NCI-H345 treated with DMSO at 0.1 percent for 48 hours (cell line): ENCODE results near the gene CST2.
"Not testable (repeated sequence)": the region's sequence is repeated elsewhere in the genome, so short reads cannot be mapped to it uniquely, and the experiment has no call there.

Source experiments
- DNase-seq: peaks from one replicate; lab custom pipeline; 2025; ENCODE audit not compliant: unreplicated experiment; lab: John Stamatoyannopoulos, UW

The CST2 gene

DNA sequence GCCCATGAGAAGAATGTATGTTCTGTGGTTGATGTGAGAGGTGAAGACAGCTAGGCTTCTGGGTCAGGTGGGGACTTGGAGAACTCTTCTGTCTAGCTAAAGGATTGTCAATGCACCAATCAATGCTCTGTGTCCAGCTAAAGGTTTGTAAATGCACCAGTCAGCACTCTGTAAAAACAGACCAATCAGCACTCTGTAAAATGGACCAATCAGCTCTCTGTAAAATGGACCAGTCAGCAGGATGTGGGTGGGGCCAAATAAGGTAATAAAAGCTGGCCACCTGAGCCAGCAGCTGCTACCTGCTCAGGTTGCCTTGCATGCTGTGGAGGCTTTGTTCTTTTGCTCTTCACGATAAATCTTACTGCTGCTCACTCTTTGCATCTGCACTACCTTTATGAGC is 15.0 kb downstream of the CST2 start:
- DNase-seq = not testable (repeated sequence)

DNA sequence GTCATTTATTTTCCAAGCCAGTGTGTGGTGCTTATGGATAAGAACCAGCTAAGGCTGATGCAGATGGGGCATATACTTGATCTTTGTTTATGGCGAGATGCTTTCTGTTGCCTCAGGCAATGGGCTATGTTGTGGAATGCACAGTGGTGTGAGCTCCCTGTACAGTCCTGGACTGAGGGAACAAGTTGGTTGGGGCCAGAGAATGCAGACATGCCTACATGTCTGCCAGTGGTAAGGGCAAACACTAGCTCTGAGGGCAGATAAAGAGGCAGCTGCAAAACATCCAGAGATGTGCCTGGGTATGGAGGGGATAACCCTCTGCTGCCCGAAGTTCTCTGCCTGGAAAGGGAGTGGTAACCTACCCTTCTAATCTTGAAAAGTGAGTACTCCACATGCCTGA is 16.2 kb downstream of the CST2 start:
- DNase-seq = not testable (repeated sequence)

DNA sequence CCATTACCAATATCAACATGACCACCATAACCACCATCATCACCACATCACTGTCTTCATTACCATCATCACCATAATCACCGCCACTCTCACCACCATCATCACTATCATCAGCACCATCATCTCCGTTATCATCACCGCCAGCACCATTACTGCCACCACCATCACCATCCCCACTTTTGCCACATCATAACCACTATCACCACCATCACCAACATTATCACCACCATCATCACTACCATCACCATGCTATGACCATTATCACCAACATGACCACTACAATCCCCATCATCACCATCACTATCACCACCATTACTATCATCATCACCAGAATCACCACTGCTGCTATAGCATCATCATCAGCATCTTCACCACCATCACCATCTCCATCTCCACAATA is 25.7 kb downstream of the CST2 start:
- DNase-seq = no peak

DNA sequence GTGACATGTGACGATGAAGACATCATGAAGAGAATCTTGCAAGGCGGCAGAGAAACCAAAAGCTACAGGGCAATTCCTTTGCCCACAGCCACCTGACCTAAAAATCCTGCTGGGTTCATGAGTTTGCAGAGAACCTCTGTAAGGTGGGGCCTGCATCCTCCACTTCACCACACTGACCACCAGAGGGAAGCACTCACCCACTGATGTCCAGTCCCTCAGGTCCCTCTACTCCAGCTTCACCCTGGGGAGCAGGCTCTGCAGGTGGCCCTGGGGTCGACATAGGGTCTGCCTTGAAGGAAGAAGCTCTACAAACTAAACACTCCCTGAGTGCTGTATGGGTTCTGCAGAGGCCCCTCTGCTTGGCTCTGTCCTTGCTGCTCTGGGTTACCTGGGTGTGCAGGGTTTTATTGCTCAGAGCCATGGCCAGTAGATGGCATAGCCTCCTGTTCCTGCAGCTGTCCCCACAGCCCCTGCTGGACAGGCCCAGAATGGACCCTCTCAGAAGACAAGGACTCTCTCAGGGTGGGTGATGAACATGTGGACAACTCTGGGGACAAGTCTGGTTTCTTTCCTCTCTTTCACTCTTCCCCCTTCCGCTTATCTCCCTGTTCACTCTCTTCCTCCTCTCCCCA is 27.2 kb downstream of the CST2 start:
- peak; percentile 40 for DNase-seq

DNA sequence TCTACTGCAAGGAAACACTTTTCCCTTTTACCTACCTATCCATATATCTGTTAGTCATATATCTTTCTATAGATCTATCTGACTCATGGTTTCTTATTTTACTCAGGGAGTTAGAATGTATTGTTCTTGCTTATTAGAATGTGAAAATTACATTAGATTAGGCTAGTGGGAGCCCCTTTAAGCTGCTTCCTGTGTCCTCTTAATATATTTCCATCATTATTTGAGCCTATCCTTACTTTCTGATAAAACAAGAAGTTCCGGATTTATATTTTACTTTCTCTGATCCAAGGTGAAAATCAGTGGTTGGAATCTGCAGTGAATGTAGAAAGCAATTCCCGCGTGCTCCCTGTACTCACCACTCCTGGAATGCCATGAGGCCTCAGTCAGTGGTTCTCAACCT is 31.0 kb downstream of the CST2 start:
- DNase-seq = no peak

DNA sequence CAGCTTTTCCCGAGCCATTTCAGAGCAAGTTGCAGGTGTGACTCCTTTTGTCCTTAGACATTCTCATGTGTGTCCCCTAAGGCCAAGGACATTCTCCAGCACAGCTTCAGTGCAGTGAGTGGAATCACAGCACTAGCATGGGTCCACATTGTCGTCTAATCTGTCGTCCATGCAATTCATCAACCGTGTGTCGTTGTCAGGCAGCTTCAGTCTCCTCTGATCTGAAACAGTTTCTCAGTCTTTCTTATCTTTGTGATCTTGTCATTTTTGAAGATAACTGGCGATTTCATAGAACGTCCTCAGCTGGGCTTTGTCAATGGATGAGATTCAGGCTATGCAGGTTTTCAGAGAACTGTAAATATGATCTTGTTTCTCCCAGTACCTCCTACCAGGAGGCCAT is 31.7 kb downstream of the CST2 start:
- no peak for DNase-seq

DNA sequence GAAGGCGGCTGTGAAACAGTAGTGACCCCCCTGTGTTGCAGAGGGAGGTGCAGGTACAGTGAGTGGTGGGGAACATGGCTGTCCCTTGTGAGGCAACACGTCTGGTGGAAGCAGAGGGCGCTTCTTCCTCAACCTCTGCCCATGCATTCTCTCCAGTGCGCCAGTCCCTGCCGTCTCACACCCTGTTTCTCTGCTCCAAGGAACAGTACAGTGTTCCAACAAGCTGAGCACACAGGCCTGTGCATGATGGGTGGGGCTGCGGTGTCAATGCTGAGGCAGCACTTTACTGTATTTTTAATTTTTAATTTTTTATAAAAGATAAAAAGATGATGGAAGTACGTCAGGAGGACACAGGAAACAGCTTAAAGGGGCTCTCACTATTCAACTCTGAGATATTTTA is 32.5 kb downstream of the CST2 start:
- no peak for DNase-seq

DNA sequence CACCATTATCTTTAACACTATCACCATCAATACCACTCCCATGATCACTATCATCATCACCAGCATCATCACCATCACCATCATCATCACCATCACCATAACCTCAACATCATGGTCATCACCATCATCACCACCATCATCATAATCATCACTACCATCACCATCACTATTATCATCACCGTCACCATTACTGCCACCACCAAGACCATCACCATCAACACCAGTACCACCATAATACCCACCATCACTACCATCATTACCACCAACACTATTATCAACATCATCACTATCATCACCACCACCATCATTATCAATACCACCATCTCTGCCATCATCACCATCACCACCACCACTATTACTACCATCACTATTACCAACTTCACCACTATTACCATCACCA is 43.1 kb downstream of the CST2 start:
- DNase-seq = no peak

DNA sequence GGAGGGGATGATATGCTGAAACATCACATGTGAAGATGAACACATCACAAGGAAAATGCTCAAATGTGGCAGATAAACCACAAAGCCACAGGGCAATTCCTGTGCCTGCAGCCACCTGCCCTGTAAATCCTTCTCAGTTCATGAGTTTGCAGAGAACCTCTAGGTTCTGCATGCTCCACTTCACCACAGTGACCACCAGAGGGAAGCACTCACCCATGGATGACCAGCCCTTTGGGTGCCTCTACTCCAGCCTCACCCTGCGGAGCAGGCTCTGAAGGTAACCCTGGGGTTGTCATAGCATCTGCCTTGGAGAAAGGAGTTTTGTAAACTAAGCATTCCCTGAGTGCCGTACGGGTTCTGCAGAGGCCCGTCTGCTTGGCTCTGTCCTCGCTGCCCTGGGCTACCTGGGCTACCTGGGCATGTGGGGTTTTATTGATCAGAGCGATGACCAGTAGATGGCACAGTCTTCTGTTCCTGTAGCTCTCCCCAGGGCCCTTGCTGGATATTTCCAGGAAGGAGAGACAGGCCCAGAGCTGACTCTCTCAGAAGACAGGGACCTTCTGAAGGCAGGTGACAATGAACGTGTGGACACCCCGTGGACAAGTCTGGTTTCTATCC is 44.1 kb downstream of the CST2 start:
- DNase-seq = peak; percentile 2

DNA sequence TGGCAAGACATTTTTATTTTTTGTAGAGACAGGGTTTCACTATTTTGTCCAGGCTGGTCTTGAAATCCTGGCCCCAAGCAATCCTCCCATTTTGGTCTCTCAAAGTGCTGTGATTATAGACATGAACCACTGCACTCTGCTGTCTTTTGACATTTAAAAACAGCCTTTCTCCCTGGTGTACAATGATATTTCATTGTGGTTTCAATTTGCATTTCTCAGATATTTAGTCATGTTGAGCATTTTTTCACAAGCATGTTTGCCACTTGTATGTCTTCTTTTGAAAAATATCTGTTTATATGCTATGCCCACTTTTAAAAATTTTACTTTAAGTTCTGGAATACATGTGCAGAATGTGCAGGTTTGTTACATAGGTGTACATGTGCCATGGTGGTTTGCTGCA is 47.9 kb downstream of the CST2 start:
- DNase-seq = not testable (repeated sequence)

DNA sequence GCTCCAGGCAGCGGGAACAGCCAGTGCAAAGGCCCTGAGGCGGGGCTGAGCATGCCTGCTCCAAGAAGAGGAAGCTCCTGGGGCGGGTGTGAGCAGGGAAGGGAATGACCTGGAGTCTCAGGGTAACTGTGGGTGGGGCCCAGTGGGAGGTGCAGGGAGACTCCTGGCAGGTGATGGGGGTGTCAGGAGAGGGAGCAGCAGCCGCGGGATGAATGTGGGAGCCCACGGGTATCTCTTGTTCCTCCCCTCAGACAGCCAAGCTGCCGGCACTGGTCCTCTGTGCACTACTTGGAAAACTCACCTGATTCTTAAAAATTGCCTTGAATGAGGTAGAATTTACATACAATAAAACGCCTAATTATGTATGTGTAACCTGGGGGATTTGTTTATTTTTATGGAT is 49.1 kb downstream of the CST2 start:
- DNase-seq = not testable (repeated sequence)

DNA sequence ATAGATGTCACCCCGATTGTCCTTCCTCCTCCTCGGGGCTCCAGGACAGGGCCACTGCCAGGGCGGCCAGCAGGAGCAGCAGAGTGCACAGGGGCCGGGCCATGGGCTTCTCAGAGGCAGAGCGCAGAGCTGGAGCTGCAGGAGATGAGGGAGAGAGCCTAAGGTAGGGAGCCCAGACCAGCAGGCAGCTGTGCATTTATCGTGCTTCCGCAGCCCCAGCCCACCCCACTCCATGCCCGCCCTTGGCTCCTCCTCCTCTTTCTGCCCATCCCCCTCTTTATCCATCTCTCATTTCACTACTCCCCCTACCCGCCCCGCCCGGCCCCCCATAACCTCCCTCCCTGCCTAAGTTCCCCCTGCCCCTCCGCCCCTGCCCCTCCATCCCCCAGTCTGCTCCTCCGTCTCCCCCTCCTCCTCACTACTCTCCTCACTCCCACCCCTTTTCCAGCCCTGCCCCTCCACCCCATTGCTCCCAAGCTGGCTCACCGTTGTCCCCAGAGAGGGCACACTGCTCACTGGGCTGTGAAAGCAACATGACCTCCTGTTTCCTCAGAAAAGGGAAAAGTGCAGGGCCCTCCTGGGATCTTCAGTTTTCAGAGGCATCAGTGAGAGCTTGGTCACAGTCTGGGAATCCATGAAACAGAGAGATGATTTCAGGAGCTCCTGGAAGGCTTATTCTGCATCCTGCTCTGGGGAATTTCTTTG is 50.3 kb downstream of the CST2 start:
- DNase-seq = no peak

DNA sequence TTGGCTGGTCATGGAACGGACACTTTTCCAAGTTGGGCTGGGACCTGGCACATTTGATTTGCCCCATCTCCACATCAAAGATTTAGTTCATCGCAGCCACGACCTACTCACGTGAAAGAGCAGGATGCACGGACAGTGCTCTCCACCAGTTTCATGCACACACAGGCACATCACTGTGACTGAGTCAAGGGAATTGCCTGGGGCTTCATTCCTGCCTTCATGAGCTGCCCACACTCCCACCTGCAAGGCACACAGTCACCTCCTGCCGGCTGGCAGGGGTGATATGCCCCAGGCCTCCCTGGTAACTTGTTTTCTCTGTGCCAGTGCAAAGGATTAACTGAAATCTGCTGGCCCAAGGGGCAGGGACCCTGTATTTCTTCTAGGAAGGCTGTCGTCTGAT is 52.4 kb downstream of the CST2 start:
- DNase-seq = no peak
